DND-41 (cell line): ENCODE measurements around the gene NRCAM.

ENCODE experiments used
- ATAC-seq: fragments of 200-7000 bp; cut with Tn5 transposase; 3 replicates; pipeline ENCODE4 v1.9.1; 2021; ENCODE audit warnings: low read depth; ENCODE audit not compliant: insufficient read depth
- DNase-seq: peaks from one replicate; pipeline ENCODE4 v3.0.0-alpha.2; 2020
- H2AFZ ChIP-seq: 2 replicates; pipeline ENCODE4 v1.6.0; 2012; ENCODE audit warnings: low read depth, low read length
- H3K27ac ChIP-seq: 2 replicates; pipeline ENCODE4 v1.5.1; 2012; ENCODE audit warnings: low read length, inconsistent platforms
- H3K27me3 ChIP-seq: fragments of 200-600 bp; sonication (generic); 2 replicates; pipeline ENCODE4 v1.6.0; 2012; ENCODE audit warnings: low read length, mild to moderate bottlenecking, inconsistent platforms; ENCODE audit not compliant: insufficient read depth, poor library complexity
- H3K36me3 ChIP-seq: 2 replicates; pipeline ENCODE4 v1.5.1; 2012; ENCODE audit warnings: low read length, inconsistent platforms; ENCODE audit not compliant: insufficient read depth
- H3K4me1 ChIP-seq: 2 replicates; pipeline ENCODE4 v1.5.1; 2012; ENCODE audit warnings: mild to moderate bottlenecking, low read length; ENCODE audit not compliant: insufficient read depth
- H3K4me2 ChIP-seq: 2 replicates; pipeline ENCODE4 v1.6.0; 2012; ENCODE audit warnings: mild to moderate bottlenecking, moderate library complexity, low read length, inconsistent platforms; ENCODE audit not compliant: insufficient read depth
- H3K4me3 ChIP-seq, 2 experiments: fragments of 200-600 bp in 1 of 2; shearing (Covaris generic) in 1 of 2; 2 replicates each; pipeline ENCODE4 v1.5.1; 2012 to 2016; ENCODE audit warnings: inconsistent platforms in 2 of 2, low read length in 2 of 2, mild to moderate bottlenecking in 2 of 2, low read depth in 1 of 2, moderate library complexity in 1 of 2
- H3K79me2 ChIP-seq: 2 replicates; pipeline ENCODE4 v1.6.0; 2012; ENCODE audit warnings: low read length, inconsistent platforms; ENCODE audit not compliant: insufficient read depth
- H3K9ac ChIP-seq: 2 replicates; pipeline ENCODE4 v1.6.0; 2012; ENCODE audit warnings: low read depth, mild to moderate bottlenecking, inconsistent platforms, low read length, moderate library complexity
- H3K9me3 ChIP-seq: 2 replicates; pipeline ENCODE4 v1.5.1; 2012; ENCODE audit warnings: low read length, moderate library complexity, mild to moderate bottlenecking, inconsistent platforms; ENCODE audit not compliant: insufficient read depth, severe bottlenecking
- H4K20me1 ChIP-seq: 2 replicates; pipeline ENCODE4 v1.6.0; 2012; ENCODE audit warnings: low read length; ENCODE audit not compliant: insufficient read depth
- CTCF ChIP-seq: IDR thresholded peaks from 2 replicates; pipeline ENCODE4 v1.5.1; 2012; ENCODE audit warnings: borderline replicate concordance, low read length, moderate library complexity, mild to moderate bottlenecking; ENCODE audit not compliant: poor library complexity, severe bottlenecking; ENCODE audit errors: extremely low read depth
- EZH2 ChIP-seq: IDR thresholded peaks from 3 replicates; pipeline ENCODE4 v1.6.1; 2012; ENCODE audit warnings: borderline replicate concordance, low read depth, mild to moderate bottlenecking, moderate library complexity, low read length, inconsistent platforms; ENCODE audit not compliant: severe bottlenecking

Gene NRCAM

DNA sequence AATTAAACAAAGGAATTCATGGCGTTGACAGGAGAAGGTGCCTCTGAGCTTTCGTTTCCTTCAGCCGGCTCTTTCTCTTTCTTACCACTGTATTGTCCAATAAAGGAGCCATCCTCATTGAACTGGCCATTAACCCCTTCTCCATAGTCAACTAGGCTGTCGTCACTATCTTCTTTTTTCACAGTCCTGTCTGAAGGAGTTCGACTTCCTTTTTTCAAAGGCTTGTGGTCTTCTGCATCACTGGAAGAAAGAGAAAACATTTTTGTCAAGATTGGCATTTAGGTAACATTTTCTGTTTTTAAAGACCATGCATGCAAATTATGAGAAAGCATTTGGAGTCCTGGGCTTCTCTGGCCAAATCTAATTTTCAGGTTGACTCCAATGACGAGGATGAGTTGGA, 306.3 kb downstream of the NRCAM start:
- no peak overlapping the region for H3K27ac ChIP-seq
- H3K79me2 ChIP-seq = no peaks in the 10 kb centered on the region
- H3K4me3 ChIP-seq = no peak overlapping the region
- H3K9me3 ChIP-seq = no peaks in the 10 kb centered on the region
- TF ChIP-seq EZH2 (no peak), CTCF (no peak)
- no peaks in the 10 kb centered on the region for H4K20me1 ChIP-seq
- no peak overlapping the region for H3K9ac ChIP-seq
- no peaks in the 10 kb centered on the region for H3K4me1 ChIP-seq
- DNase-seq = no peak
- H3K36me3 ChIP-seq = no peaks in the 10 kb centered on the region
- no peak overlapping the region for H2AFZ ChIP-seq
- H3K4me2 ChIP-seq = no peak overlapping the region
- H3K27me3 ChIP-seq = peaks cover 4% of the 10 kb centered on the region
- no peak for ATAC-seq

DNA sequence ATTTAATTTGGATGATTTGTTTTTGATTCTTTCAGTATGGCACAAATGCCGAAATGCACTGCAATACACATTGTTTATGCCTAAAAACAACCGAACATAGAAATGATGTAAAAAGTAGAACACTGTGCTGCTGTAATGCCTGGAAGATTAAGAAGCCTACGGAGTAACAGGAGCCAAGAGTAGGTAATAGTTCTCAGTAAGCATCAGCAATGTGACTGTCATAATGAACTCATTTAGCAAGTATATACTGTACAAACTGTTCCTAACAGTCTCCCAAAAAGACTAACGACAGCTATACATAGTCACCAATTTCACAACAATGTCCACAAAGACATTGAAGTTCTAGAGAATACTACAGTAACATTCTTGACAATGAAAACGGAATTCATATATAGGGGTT, 307.1 kb downstream of the NRCAM start:
- TF ChIP-seq CTCF = no peak
- no peak for TF ChIP-seq EZH2
- H3K27ac ChIP-seq = no peak overlapping the region
- no peak for DNase-seq
- H3K9ac ChIP-seq = no peak overlapping the region
- no peaks in the 10 kb centered on the region for H4K20me1 ChIP-seq
- H3K4me1 ChIP-seq = no peaks in the 10 kb centered on the region
- no peaks in the 10 kb centered on the region for H3K79me2 ChIP-seq
- H3K9me3 ChIP-seq = no peaks in the 10 kb centered on the region
- H3K27me3 ChIP-seq = peaks cover 4% of the 10 kb centered on the region
- no peaks in the 10 kb centered on the region for H3K36me3 ChIP-seq
- no peak overlapping the region for H3K4me2 ChIP-seq
- H2AFZ ChIP-seq = no peak overlapping the region
- ATAC-seq = no peak
- no peak overlapping the region for H3K4me3 ChIP-seq

GRCh38 chr7:108147031-108147563, 309.1 kb downstream of the NRCAM start:
- Histone ChIP-seq H3K27ac (no peak overlapping the region), H2AFZ (no peak overlapping the region), H3K9me3 (no peaks in the 10 kb centered on the region), H3K9ac (no peak overlapping the region), H3K4me2 (no peak overlapping the region), H3K27me3 (peaks cover 4% of the 10 kb centered on the region), H3K4me3 (no peak overlapping the region), H3K36me3 (no peaks in the 10 kb centered on the region), H3K79me2 (no peaks in the 10 kb centered on the region), H3K4me1 (no peaks in the 10 kb centered on the region), H4K20me1 (no peaks in the 10 kb centered on the region)
- TF ChIP-seq EZH2 = no peak
- no peak for TF ChIP-seq CTCF
- ATAC-seq (no peak), DNase-seq (no peak)

DNA sequence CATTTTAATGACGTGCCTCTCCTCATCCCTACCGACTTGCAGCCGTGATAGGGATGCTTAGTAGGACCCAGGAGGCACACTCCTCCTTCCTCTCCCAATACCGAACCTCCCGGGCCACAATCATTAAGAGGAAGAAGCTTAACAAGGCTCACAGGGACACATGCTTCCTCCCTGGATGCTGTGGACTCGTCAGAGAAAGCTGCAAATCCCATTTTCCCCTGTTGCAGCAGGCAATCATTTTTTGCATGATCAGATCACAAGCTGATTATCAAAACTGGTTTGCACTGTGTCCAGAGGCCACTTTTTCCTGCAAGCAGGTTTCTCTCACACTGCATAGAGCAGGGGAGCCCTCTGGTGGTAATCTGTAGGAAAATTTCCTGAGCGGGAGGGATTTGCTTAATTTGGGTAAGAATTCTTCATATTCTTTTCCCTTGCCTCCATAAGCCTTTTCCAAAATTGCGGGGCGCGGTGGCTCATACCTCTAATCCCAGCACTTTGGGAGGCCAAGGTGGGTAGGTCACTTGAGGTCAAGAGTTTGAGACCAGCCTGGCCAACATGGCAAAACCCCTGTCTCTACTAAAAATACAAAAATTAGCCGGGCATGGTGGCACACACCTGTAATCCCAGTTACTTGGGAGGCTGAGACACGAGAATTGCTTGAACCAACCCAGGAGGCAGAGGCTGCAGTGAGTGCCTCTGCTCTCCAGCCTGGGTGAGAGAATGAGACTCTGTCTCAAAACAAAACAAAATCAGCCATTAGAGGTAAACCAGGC, 310.0 kb downstream of the NRCAM start:
- no peak overlapping the region for H3K4me2 ChIP-seq
- ATAC-seq = peak; percentile 55; the same call in 2 of the 3 replicates
- H3K4me3 ChIP-seq = no peak overlapping the region
- no peak overlapping the region for H2AFZ ChIP-seq
- H3K4me1 ChIP-seq = no peaks in the 10 kb centered on the region
- H3K9ac ChIP-seq = no peak overlapping the region
- H3K27ac ChIP-seq = no peak overlapping the region
- H4K20me1 ChIP-seq = no peaks in the 10 kb centered on the region
- peaks cover 8% of the 10 kb centered on the region for H3K27me3 ChIP-seq
- TF ChIP-seq CTCF (peak; percentile 76), EZH2 (no peak)
- H3K79me2 ChIP-seq = no peaks in the 10 kb centered on the region
- H3K36me3 ChIP-seq = no peaks in the 10 kb centered on the region
- peak; percentile 49 for DNase-seq
- no peaks in the 10 kb centered on the region for H3K9me3 ChIP-seq
